T-cell (primary cell): Measurements from ENCODE around the gene NCOR2. TPM values are rescaled to one million over a fixed set of nuclear protein-coding genes. Genes with fewer than 3 reads are reported as not detected.

Experiments
- ATAC-seq, 4 experiments: fragments of 200-7000 bp in 3 of 4; fragments of 150-1000 bp in 1 of 4; cut with Tn5 transposase; replicated peaks in 1 of 4; 1 replicate in 3 of 4; 2 replicates in 1 of 4; pipeline ENCODE4 v1.10.0; 2021; ENCODE audit warnings: moderate library complexity in 3 of 4, mild to moderate bottlenecking in 2 of 4, moderate number of reproducible peaks in 1 of 4
- CTCF ChIA-PET, 2 donors: fragments of 300-600 bp; sonication (Branson Sonifier 250); formaldehyde crosslinking; loops; one replicate each; lab custom pipeline; 2022; ENCODE audit warnings: antibody characterized with exemption in 2 of 2; lab: Charles Lee
- POLR2A ChIA-PET, 2 donors: fragments of 300-600 bp; sonication (Branson Sonifier 250); formaldehyde crosslinking; loops; one replicate each; lab custom pipeline; 2022; ENCODE audit warnings: antibody characterized with exemption in 2 of 2; lab: Charles Lee
- DNase-seq, 35 experiments: peaks; one replicate each; pipeline versions ENCODE4 v3.0.0 to v3.0.0-alpha.2; 2013 to 2023
- H3K27ac ChIP-seq: one replicate; pipeline ENCODE4 v1.5.1; 2013; ENCODE audit warnings: low read length
- H3K27me3 ChIP-seq, 2 experiments: replicated peaks in 1 of 2; 1 replicate in 1 of 2; 2 replicates in 1 of 2; pipeline versions ENCODE4 v1.6.1 to v1.7.0; 2013; ENCODE audit warnings: low read length in 1 of 2, mixed read lengths in 1 of 2; ENCODE audit not compliant: control insufficient read depth in 2 of 2, insufficient read depth in 2 of 2; ENCODE audit errors: extremely low read depth in 1 of 2
- H3K36me3 ChIP-seq, 2 donors: 1 replicate in 1 of 2; 2 replicates in 1 of 2; pipeline versions ENCODE4 v1.6.1 to v1.7.0; 2013; ENCODE audit warnings: low read length in 1 of 2; ENCODE audit not compliant: control insufficient read depth in 2 of 2, insufficient read depth in 1 of 2; ENCODE audit errors: extremely low read depth in 1 of 2
- H3K4me1 ChIP-seq, 2 experiments: 1 replicate in 1 of 2; 2 replicates in 1 of 2; pipeline versions ENCODE4 v1.6.1 to v1.7.0; 2013; ENCODE audit warnings: low read length in 2 of 2, mixed read lengths in 1 of 2; ENCODE audit not compliant: insufficient read depth in 2 of 2, control insufficient read depth in 1 of 2; ENCODE audit errors: extremely low read depth in 1 of 2
- H3K4me3 ChIP-seq, 2 donors: 1 replicate in 1 of 2; 2 replicates in 1 of 2; pipeline versions ENCODE4 v1.5.1 to v1.7.0; 2013; ENCODE audit warnings: mild to moderate bottlenecking in 2 of 2, low read length in 1 of 2, moderate library complexity in 1 of 2; ENCODE audit not compliant: control insufficient read depth in 1 of 2; ENCODE audit errors: extremely low read depth in 1 of 2
- H3K9me3 ChIP-seq: 2 replicates; pipeline ENCODE4 v1.7.0; 2013
- H3K27ac Mint-ChIP-seq, 2 donors: one replicate each; pipeline ENCODE4 v1.8.0; 2020 to 2021; ENCODE audit warnings: mild to moderate bottlenecking in 2 of 2, mixed read lengths in 2 of 2
- H3K27me3 Mint-ChIP-seq, 2 donors: one replicate each; pipeline ENCODE4 v1.8.0; 2021 to 2022; ENCODE audit warnings: mixed read lengths in 2 of 2
- H3K36me3 Mint-ChIP-seq: one replicate; pipeline ENCODE4 v1.8.0; 2021; ENCODE audit warnings: mixed read lengths
- H3K4me1 Mint-ChIP-seq, 3 donors: one replicate each; pipeline ENCODE4 v1.8.0; 2020 to 2022; ENCODE audit warnings: mixed read lengths in 3 of 3, mild to moderate bottlenecking in 1 of 3
- H3K4me3 Mint-ChIP-seq, 3 donors: one replicate each; pipeline ENCODE4 v1.8.0; 2020 to 2022; ENCODE audit warnings: mild to moderate bottlenecking in 3 of 3, mixed read lengths in 3 of 3, moderate library complexity in 3 of 3
- H3K9me3 Mint-ChIP-seq, 3 donors: one replicate each; pipeline ENCODE4 v1.8.0; 2020 to 2022; ENCODE audit warnings: mixed read lengths in 3 of 3
- WGBS: methylation state at CpG from one replicate; pipeline ENCODE4 v1.1.5; 2013; ENCODE audit warnings: missing lambda C conversion rate; ENCODE audit not compliant: insufficient coverage; 5-methylcytosine and 5-hydroxymethylcytosine counted together
- total RNA-seq, 35 experiments: library from RNA in 6 of 35; stranded (reverse) in 6 of 35; fragments of 120-200 nt in 1 of 35; gene quantifications; one replicate each; pipeline versions ENCODE4 v1.2.1 to v1.2.4 and lab custom pipeline; 2013 to 2026

The NCOR2 gene
- total RNA-seq, 5 donors from 2014 or later (not counting 1 experiment from before 2014, with no cell fraction given), result 108 to 140 (median 127) TPM

GRCh38 chr12:124538194-124539082, 29.0 kb downstream of the NCOR2 start:
- no peaks in the 10 kb centered on the region for H3K9me3 ChIP-seq
- peaks cover 6 to 42% of the 10 kb centered on the region in 2 experiments for H3K4me1 ChIP-seq
- no peak overlapping the region for H3K27ac Mint-ChIP-seq
- ATAC-seq (no peak), DNase-seq (no peak)
- peaks cover 10% of the 10 kb centered on the region in 2 donors for H3K36me3 ChIP-seq
- H3K4me1 Mint-ChIP-seq, result peaks cover 15 to 46% (median 43%) of the 10 kb centered on the region in 3 donors
- H3K27me3 Mint-ChIP-seq, result no peaks in the 10 kb centered on the region
- peak overlapping the region in 1 of 3 donors; percentile 43 for H3K4me3 Mint-ChIP-seq
- 77% methylated on average over 21 of the region's 22 CpGs for WGBS
- ChIA-PET CTCF (no interaction called here), POLR2A (no interaction called here)
- no peaks in the 10 kb centered on the region for H3K9me3 Mint-ChIP-seq
- peaks cover 0 to 3% of the 10 kb centered on the region in 2 experiments for H3K27me3 ChIP-seq
- no peak overlapping the region for H3K4me3 ChIP-seq
- no peak overlapping the region for H3K27ac ChIP-seq
- H3K36me3 Mint-ChIP-seq, result peaks cover 8% of the 10 kb centered on the region

- POLR2A ChIA-PET, result no interaction called here
- no peaks in the 10 kb centered on the region for H3K9me3 ChIP-seq
- Mint-ChIP-seq H3K27me3 (no peaks in the 10 kb centered on the region), H3K4me1 (peaks cover 19 to 42% (median 37%) of the 10 kb centered on the region in 3 donors), H3K27ac (no peak overlapping the region), H3K36me3 (peaks cover 11% of the 10 kb centered on the region), H3K9me3 (no peaks in the 10 kb centered on the region), H3K4me3 (no peak overlapping the region)
- peaks cover 0 to 3% of the 10 kb centered on the region in 2 experiments for H3K27me3 ChIP-seq
- no peak overlapping the region for H3K4me3 ChIP-seq
- peaks cover 4 to 34% of the 10 kb centered on the region in 2 experiments for H3K4me1 ChIP-seq
- DNase-seq (no peak), ATAC-seq (no peak)
- H3K36me3 ChIP-seq, result peaks cover 10 to 14% of the 10 kb centered on the region in 2 donors
- CTCF ChIA-PET, result no interaction called here
- no peak overlapping the region for H3K27ac ChIP-seq
- 88% methylated on average over 9 of the region's 12 CpGs for WGBS
These were observed 29.8 kb downstream of the NCOR2 start for GRCh38 chr12:124537525-124538193.

- Mint-ChIP-seq H3K4me3 (no peak overlapping the region), H3K27me3 (no peaks in the 10 kb centered on the region), H3K36me3 (peaks cover 11% of the 10 kb centered on the region), H3K9me3 (no peaks in the 10 kb centered on the region), H3K27ac (no peak overlapping the region), H3K4me1 (peaks cover 19 to 33% (median 32%) of the 10 kb centered on the region in 3 donors)
- H3K4me3 ChIP-seq, result no peak overlapping the region
- H3K4me1 ChIP-seq, result peaks cover 2 to 25% of the 10 kb centered on the region in 2 experiments
- POLR2A ChIA-PET, result no interaction called here
- DNase-seq (no peak), ATAC-seq (no peak)
- no peaks in the 10 kb centered on the region for H3K9me3 ChIP-seq
- CTCF ChIA-PET, result no interaction called here
- H3K27me3 ChIP-seq, result peaks cover 0 to 3% of the 10 kb centered on the region in 2 experiments
- H3K36me3 ChIP-seq, result peaks cover 12 to 14% of the 10 kb centered on the region in 2 donors
- H3K27ac ChIP-seq, result no peak overlapping the region
- 87% methylated on average over 6 of the region's 9 CpGs for WGBS
These were observed 30.8 kb downstream of the NCOR2 start for GRCh38 chr12:124536641-124537040.

- H3K9me3 ChIP-seq, result no peaks in the 10 kb centered on the region
- H3K36me3 ChIP-seq, result peaks cover 12 to 17% of the 10 kb centered on the region in 2 donors
- H3K4me1 ChIP-seq, result peaks cover 2 to 23% of the 10 kb centered on the region in 2 experiments
- ChIA-PET POLR2A (no interaction called here), CTCF (no interaction called here)
- ATAC-seq, result no peak
- Mint-ChIP-seq H3K4me1 (peaks cover 17 to 34% (median 34%) of the 10 kb centered on the region in 3 donors), H3K36me3 (peaks cover 11% of the 10 kb centered on the region), H3K4me3 (no peak overlapping the region), H3K9me3 (no peaks in the 10 kb centered on the region), H3K27me3 (no peaks in the 10 kb centered on the region), H3K27ac (no peak overlapping the region)
- H3K27ac ChIP-seq, result no peak overlapping the region
- peaks cover 0 to 3% of the 10 kb centered on the region in 2 experiments for H3K27me3 ChIP-seq
- H3K4me3 ChIP-seq, result no peak overlapping the region
- DNase-seq, result no peak
- 96% methylated on average over 24 of the region's 24 CpGs for WGBS
These were observed 32.4 kb downstream of the NCOR2 start for GRCh38 chr12:124534776-124535740.

GRCh38 chr12:124533456-124533855, 34.0 kb downstream of the NCOR2 start:
- Histone ChIP-seq H3K9me3 (no peaks in the 10 kb centered on the region), H3K27me3 (no peaks in the 10 kb centered on the region), H3K4me3 (no peak overlapping the region), H3K27ac (no peak overlapping the region), H3K4me1 (peaks cover 0 to 7% of the 10 kb centered on the region in 2 experiments), H3K36me3 (peaks cover 12 to 17% of the 10 kb centered on the region in 2 donors)
- ATAC-seq (no peak), DNase-seq (no peak)
- Mint-ChIP-seq H3K36me3 (peaks cover 17% of the 10 kb centered on the region), H3K9me3 (no peaks in the 10 kb centered on the region), H3K4me3 (no peak overlapping the region), H3K4me1 (peaks cover 10 to 25% (median 22%) of the 10 kb centered on the region in 3 donors), H3K27ac (no peak overlapping the region), H3K27me3 (no peaks in the 10 kb centered on the region)
- CTCF ChIA-PET, result no interaction called here
- POLR2A ChIA-PET, result no interaction called here
- WGBS, result 90% methylated on average over 13 of the region's 13 CpGs

GRCh38 chr12:124532967-124533366, 34.4 kb downstream of the NCOR2 start:
- ATAC-seq, result no peak
- Mint-ChIP-seq H3K27ac (no peak overlapping the region), H3K4me1 (peaks cover 14 to 24% (median 17%) of the 10 kb centered on the region in 3 donors), H3K4me3 (no peak overlapping the region), H3K36me3 (peaks cover 19% of the 10 kb centered on the region), H3K27me3 (no peaks in the 10 kb centered on the region), H3K9me3 (no peaks in the 10 kb centered on the region)
- no peaks in the 10 kb centered on the region for H3K27me3 ChIP-seq
- H3K9me3 ChIP-seq, result no peaks in the 10 kb centered on the region
- ChIA-PET CTCF (no interaction called here), POLR2A (no interaction called here)
- H3K27ac ChIP-seq, result no peak overlapping the region
- 90% methylated on average over 1 of the region's 5 CpGs for WGBS
- H3K4me1 ChIP-seq, result peaks cover 0 to 2% of the 10 kb centered on the region in 2 experiments
- DNase-seq, result no peak
- no peak overlapping the region for H3K4me3 ChIP-seq
- H3K36me3 ChIP-seq, result peaks cover 14 to 17% of the 10 kb centered on the region in 2 donors
